Upper lobe of left lung (tissue), 6 donors: ENCODE data around the gene ARHGAP40. TPM values are rescaled to one million over a fixed set of nuclear protein-coding genes. Genes with fewer than 3 reads are reported as not detected.

Experiments
- ATAC-seq, 2 donors: fragments of 200-7000 bp; cut with Tn5 transposase; one replicate each; pipeline ENCODE4 v1.9.1; 2022; ENCODE audit warnings: mild to moderate bottlenecking in 2 of 2, moderate library complexity in 2 of 2; ENCODE audit not compliant: low FRiP score in 2 of 2
- DNase-seq, 2 donors: peaks; one replicate each; pipeline ENCODE4 v3.0.0-alpha.2; 2019 to 2020
- H3K27ac ChIP-seq, 4 donors: fragments of 200-600 bp; sonication (generic); one replicate each; pipeline ENCODE4 v1.5.1; 2016 to 2019
- H3K27me3 ChIP-seq, 4 donors: fragments of 200-600 bp; sonication (generic); one replicate each; pipeline ENCODE4 v1.5.1; 2017 to 2019
- H3K36me3 ChIP-seq, 4 donors: fragments of 200-600 bp; sonication (generic); one replicate each; pipeline ENCODE4 v1.5.1; 2016 to 2019
- H3K4me1 ChIP-seq, 4 donors: fragments of 200-600 bp; sonication (generic); one replicate each; pipeline ENCODE4 v1.5.1; 2018 to 2019
- H3K4me3 ChIP-seq, 4 donors: fragments of 200-600 bp; sonication (generic); one replicate each; pipeline ENCODE4 v1.5.1; 2017 to 2019; ENCODE audit warnings: mild to moderate bottlenecking in 2 of 4, moderate library complexity in 1 of 4
- H3K9me3 ChIP-seq, 4 donors: fragments of 200-600 bp; sonication (generic); one replicate each; pipeline ENCODE4 v1.5.1; 2018 to 2019
- EP300 ChIP-seq, 4 donors: sonication (generic); formaldehyde crosslinking; IDR thresholded peaks; one replicate each; pipeline ENCODE4 v1.5.1; 2017; ENCODE audit warnings: antibody characterized with exemption in 4 of 4, control low read depth in 2 of 4
- POLR2A ChIP-seq, 4 donors: fragments of 450-650 bp; IDR thresholded peaks; one replicate each; pipeline ENCODE4 v1.5.1; 2016 to 2017; ENCODE audit warnings: antibody characterized with exemption in 4 of 4, mild to moderate bottlenecking in 2 of 4
- POLR2AphosphoS5 ChIP-seq, 2 donors: sonication (generic); formaldehyde crosslinking; IDR thresholded peaks; one replicate each; pipeline ENCODE4 v1.5.1; 2017; ENCODE audit warnings: antibody characterized with exemption in 2 of 2
- WGBS, 2 donors: methylation state at CpG; one replicate each; pipeline ENCODE4 v1.1.5; 2017 to 2018; 5-methylcytosine and 5-hydroxymethylcytosine counted together
- total RNA-seq, 6 donors: library from RNA; depleted of rRNA in 4 of 6; stranded (reverse); fragments of >200 nt in 4 of 6; gene quantifications; one replicate each; pipeline versions ENCODE4 v1.1.0 to v1.2.1, GENCODE V29; 2016 to 2021
- TF ChIP-seq, protein P1 (sequence below), 6 experiments: fragments of 450-650 bp in 4 of 6; fragments of 200-600 bp in 2 of 6; sonication (generic) in 2 of 6; IDR thresholded peaks; one replicate each; pipeline ENCODE4 v1.5.1; 2016 to 2019; ENCODE audit warnings: antibody characterized with exemption in 6 of 6
- donor health status: DM: no; HTN: no; CAD: no; lungs with moderate emphysema.
- donor health status: DM: no; HTN: yes; CAD: no; lungs with severe emphysema.

Gene ARHGAP40
- total RNA-seq, 6 donors from 2014 or later, result 0.29 to 22.0 (median 0.52) TPM

- no peak overlapping the region for H3K4me3 ChIP-seq
- no peak overlapping the region for H3K27ac ChIP-seq
- H3K27me3 ChIP-seq, result no peaks in the 10 kb centered on the region
- 88 to 95% methylated on average over 1 of the region's 1 CpG for WGBS, 2 donors
- ATAC-seq (no peak), DNase-seq (no peak)
- H3K36me3 ChIP-seq, result no peaks in the 10 kb centered on the region
- no peaks in the 10 kb centered on the region for H3K4me1 ChIP-seq
- TF ChIP-seq EP300 (IDR thresholded peaks at IDR 0.05) (no peak), POLR2A (IDR thresholded peaks at IDR 0.05) (no peak), POLR2AphosphoS5 (IDR thresholded peaks at IDR 0.05) (no peak)
- TF ChIP-seq, protein P1, sequence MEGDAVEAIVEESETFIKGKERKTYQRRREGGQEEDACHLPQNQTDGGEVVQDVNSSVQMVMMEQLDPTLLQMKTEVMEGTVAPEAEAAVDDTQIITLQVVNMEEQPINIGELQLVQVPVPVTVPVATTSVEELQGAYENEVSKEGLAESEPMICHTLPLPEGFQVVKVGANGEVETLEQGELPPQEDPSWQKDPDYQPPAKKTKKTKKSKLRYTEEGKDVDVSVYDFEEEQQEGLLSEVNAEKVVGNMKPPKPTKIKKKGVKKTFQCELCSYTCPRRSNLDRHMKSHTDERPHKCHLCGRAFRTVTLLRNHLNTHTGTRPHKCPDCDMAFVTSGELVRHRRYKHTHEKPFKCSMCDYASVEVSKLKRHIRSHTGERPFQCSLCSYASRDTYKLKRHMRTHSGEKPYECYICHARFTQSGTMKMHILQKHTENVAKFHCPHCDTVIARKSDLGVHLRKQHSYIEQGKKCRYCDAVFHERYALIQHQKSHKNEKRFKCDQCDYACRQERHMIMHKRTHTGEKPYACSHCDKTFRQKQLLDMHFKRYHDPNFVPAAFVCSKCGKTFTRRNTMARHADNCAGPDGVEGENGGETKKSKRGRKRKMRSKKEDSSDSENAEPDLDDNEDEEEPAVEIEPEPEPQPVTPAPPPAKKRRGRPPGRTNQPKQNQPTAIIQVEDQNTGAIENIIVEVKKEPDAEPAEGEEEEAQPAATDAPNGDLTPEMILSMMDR (IDR thresholded peaks at IDR 0.05), result no peak
- H3K9me3 ChIP-seq, result peaks cover 0 to 4% (median 0%) of the 10 kb centered on the region in 4 donors
Measured at GRCh38 chr20:38660429-38660828, 58.8 kb downstream of the ARHGAP40 start.

DNA sequence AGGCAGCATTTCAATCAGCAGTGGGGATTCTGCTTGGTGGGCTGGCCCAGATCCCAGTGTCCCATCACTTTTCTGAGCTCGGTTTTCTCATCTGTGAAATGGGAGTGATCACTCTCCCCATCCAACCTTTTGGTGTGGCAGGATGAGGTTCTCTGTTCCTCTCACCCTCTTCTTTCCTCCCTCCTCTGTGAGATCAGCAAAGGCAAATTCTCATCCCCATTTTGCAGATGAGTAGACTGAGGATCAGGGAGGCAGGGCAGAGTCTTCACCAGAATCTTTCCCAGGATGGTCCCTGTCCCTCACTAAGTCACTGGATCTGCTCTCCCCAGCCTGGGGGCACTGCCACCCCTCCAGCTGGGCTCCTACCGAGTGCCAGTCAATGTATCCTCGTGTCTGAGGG lies 62.1 kb downstream of the ARHGAP40 start:
- Histone ChIP-seq H3K36me3 (no peaks in the 10 kb centered on the region), H3K4me1 (no peaks in the 10 kb centered on the region), H3K27me3 (no peaks in the 10 kb centered on the region), H3K4me3 (no peak overlapping the region), H3K9me3 (peaks cover 0 to 4% (median 0%) of the 10 kb centered on the region in 4 donors), H3K27ac (no peak overlapping the region)
- TF ChIP-seq POLR2A (IDR thresholded peaks at IDR 0.05), result no peak
- DNase-seq, result no peak
- no peak for ATAC-seq
- 65 to 82% methylated on average over 3 of the region's 3 CpGs for WGBS, 2 donors

DNA sequence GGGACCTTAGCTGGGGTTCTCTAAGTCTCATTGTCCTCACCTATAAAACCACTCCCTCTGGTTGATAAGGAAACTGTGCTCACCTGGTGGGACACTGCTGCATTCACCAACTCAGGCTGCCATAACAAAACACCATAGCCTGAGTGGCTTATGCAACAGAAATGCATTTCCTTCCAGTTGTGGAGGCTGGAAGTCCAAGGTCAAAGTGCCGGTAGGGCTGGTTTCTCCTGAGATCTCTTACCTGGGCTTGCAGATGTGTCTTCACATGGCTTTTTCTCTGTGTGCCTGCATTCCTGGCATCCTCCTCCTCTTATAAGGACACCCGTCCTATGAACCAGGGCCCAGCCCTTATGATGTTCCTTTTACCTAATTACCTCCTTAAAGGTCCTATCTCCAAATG lies 62.7 kb downstream of the ARHGAP40 start:
- Histone ChIP-seq H3K9me3 (peaks cover 0 to 4% (median 0%) of the 10 kb centered on the region in 4 donors), H3K27ac (no peak overlapping the region), H3K4me3 (no peak overlapping the region), H3K36me3 (no peaks in the 10 kb centered on the region), H3K27me3 (peaks cover 0 to 1% (median 0%) of the 10 kb centered on the region in 4 donors), H3K4me1 (no peaks in the 10 kb centered on the region)
- WGBS, 2 donors, result 81 to 82% methylated on average over 2 of the region's 2 CpGs
- ATAC-seq (no peak), DNase-seq (no peak)
- TF ChIP-seq POLR2AphosphoS5 (IDR thresholded peaks at IDR 0.05), result no peak
- TF ChIP-seq, protein P1 (IDR thresholded peaks at IDR 0.05), result no peak
- no peak for TF ChIP-seq EP300 (IDR thresholded peaks at IDR 0.05)
- no peak for TF ChIP-seq POLR2A (IDR thresholded peaks at IDR 0.05)

- no peak for DNase-seq
- no peaks in the 10 kb centered on the region for H3K36me3 ChIP-seq
- WGBS, 2 donors, result 22 to 57% methylated on average over 3 of the region's 3 CpGs
Measured at GRCh38 chr20:38665094-38665493, 63.5 kb downstream of the ARHGAP40 start.

GRCh38 chr20:38665506-38666285 lies 64.1 kb downstream of the ARHGAP40 start:
- TF ChIP-seq POLR2A (IDR thresholded peaks at IDR 0.05), result no peak
- TF ChIP-seq, protein P1 (IDR thresholded peaks at IDR 0.05), result no peak
- ATAC-seq (no peak), DNase-seq (no peak)
- whole genome bisulfite sequencing, 2 donors, result 68% methylated on average over 11 of the region's 11 CpGs
- H3K9me3 ChIP-seq, result peaks cover 0 to 4% (median 0%) of the 10 kb centered on the region in 4 donors
- H3K27me3 ChIP-seq, result peaks cover 0 to 3% (median 0%) of the 10 kb centered on the region in 4 donors
- no peak overlapping the region for H3K27ac ChIP-seq
- H3K36me3 ChIP-seq, result no peaks in the 10 kb centered on the region
- no peak overlapping the region for H3K4me3 ChIP-seq
- no peaks in the 10 kb centered on the region for H3K4me1 ChIP-seq

More at GRCh38 chr20:38665094-38665493, 63.5 kb downstream of the ARHGAP40 start:
- Histone ChIP-seq H3K9me3 (peaks cover 0 to 4% (median 0%) of the 10 kb centered on the region in 4 donors), H3K4me3 (no peak overlapping the region), H3K27me3 (peaks cover 0 to 3% (median 0%) of the 10 kb centered on the region in 4 donors), H3K4me1 (no peaks in the 10 kb centered on the region), H3K27ac (no peak overlapping the region)
- no peak for ATAC-seq
- no peak for TF ChIP-seq POLR2AphosphoS5 (IDR thresholded peaks at IDR 0.05)
